A549 (cell line): ENCODE data around the gene CACNG8. TPM values are rescaled to one million over a fixed set of nuclear protein-coding genes. Genes with fewer than 3 reads are reported as not detected.

ENCODE experiments used
- ATAC-seq, 2 experiments: fragments of 200-7000 bp in 1 of 2; fragments of >200 bp in 1 of 2; cut with Nextera tagmentation in 1 of 2; cut with Tn5 transposase in 1 of 2; 3 replicates each; pipeline versions ENCODE4 v1.8.0 to v1.9.1; 2018 to 2020; ENCODE audit warnings: mild to moderate bottlenecking in 1 of 2, moderate library complexity in 1 of 2
- CTCF ChIA-PET: fragments of 300-600 bp; sonication (Branson Sonifier 250); formaldehyde crosslinking; extraction: SDS; loops from one replicate; lab custom pipeline; 2021; ENCODE audit warnings: antibody characterized with exemption, inconsistent platforms; lab: Yijun Ruan, JAX
- POLR2A ChIA-PET: fragments of 350-600 bp; formaldehyde crosslinking; extraction: SDS; loops from one replicate; lab custom pipeline; 2021; ENCODE audit warnings: antibody characterized with exemption, inconsistent platforms; lab: Yijun Ruan, JAX
- DNase-seq, 2 experiments: peaks; one replicate each; pipeline versions ENCODE4 v3.0.0 to v3.0.0-alpha.2; 2011 to 2016; ENCODE audit warnings: low read depth in 1 of 2, low spot score in 1 of 2
- FAIRE-seq: peaks from 2 replicates; lab custom pipeline; 2011; peaks lifted over from hg19 to GRCh38; lab: Jason Lieb, UNC
- H3K27ac ChIP-seq, 2 experiments: fragments of >200 bp; sonication (Bioruptor Twin); formaldehyde crosslinking; 3 replicates each; pipeline ENCODE4 v1.5.1; 2016 to 2017
- H3K4me1 ChIP-seq: fragments of >200 bp; sonication (Bioruptor Twin); formaldehyde crosslinking; 3 replicates; pipeline ENCODE4 v1.6.1; 2016
- H3K4me2 ChIP-seq: fragments of >200 bp; sonication (Bioruptor Twin); formaldehyde crosslinking; 3 replicates; pipeline ENCODE4 v1.6.1; 2016
- H3K4me3 ChIP-seq: fragments of >200 bp; sonication (Bioruptor Twin); formaldehyde crosslinking; 3 replicates; pipeline ENCODE4 v1.5.1; 2016
- H3K9me3 ChIP-seq: fragments of >200 bp; sonication (Bioruptor Twin); formaldehyde crosslinking; 3 replicates; pipeline ENCODE4 v1.6.1; 2016
- BCL3 ChIP-seq: fragments of >200 bp; sonication (Bioruptor Twin); formaldehyde crosslinking; IDR thresholded peaks from 3 replicates; pipeline ENCODE4 v1.6.1; 2016
- CBX8 ChIP-seq: fragments of 200-600 bp; sonication (generic); IDR thresholded peaks from 2 replicates; pipeline ENCODE4 v1.6.1; 2016
- CHD4 ChIP-seq: fragments of 200-600 bp; sonication (generic); IDR thresholded peaks from 2 replicates; pipeline ENCODE4 v1.6.1; 2016; ENCODE audit warnings: antibody characterized with exemption, mild to moderate bottlenecking, borderline replicate concordance
- E2F6 ChIP-seq: IDR thresholded peaks from 2 replicates; pipeline ENCODE4 v1.6.1; 2012; ENCODE audit warnings: low read depth, borderline replicate concordance
- EHF ChIP-seq: fragments of 250-450 bp; sonication (Bioruptor Pico); IDR thresholded peaks from 2 replicates; pipeline ENCODE4 v1.5.0; 2020; ENCODE audit warnings: mild to moderate bottlenecking
- EHMT2 ChIP-seq: fragments of 200-600 bp; sonication (generic); IDR thresholded peaks from 2 replicates; pipeline ENCODE4 v1.6.1; 2016; ENCODE audit warnings: antibody characterized with exemption, low read depth, mild to moderate bottlenecking, moderate library complexity
- ESRRA ChIP-seq: fragments of 150-350 bp; IDR thresholded peaks from 2 replicates; pipeline ENCODE4 v1.6.1; 2014; ENCODE audit warnings: mild to moderate bottlenecking, low read length, borderline replicate concordance
- FOSL2 ChIP-seq, 2 experiments: fragments of 450-650 bp in 1 of 2; fragments of >200 bp in 1 of 2; sonication (Bioruptor Twin) in 1 of 2; formaldehyde crosslinking; IDR thresholded peaks; 2 replicates each; pipeline versions ENCODE4 v1.5.0 to v1.6.1; 2016 to 2020; ENCODE audit warnings: mild to moderate bottlenecking in 1 of 2, moderate library complexity in 1 of 2
- FOXS1 ChIP-seq: fragments of 250-450 bp; sonication (Bioruptor Pico); IDR thresholded peaks from 2 replicates; pipeline ENCODE4 v1.5.0; 2020; ENCODE audit warnings: mild to moderate bottlenecking, moderate library complexity
- GATA3 ChIP-seq: IDR thresholded peaks from 2 replicates; pipeline ENCODE4 v1.6.1; 2012; ENCODE audit warnings: borderline replicate concordance
- HES2 ChIP-seq: fragments of >200 bp; sonication (Bioruptor Twin); formaldehyde crosslinking; IDR thresholded peaks from 2 replicates; pipeline ENCODE4 v1.6.1; 2016
- HMGXB4 ChIP-seq: fragments of 250-450 bp; sonication (Bioruptor Pico); IDR thresholded peaks from 2 replicates; pipeline ENCODE4 v1.5.0; 2021; ENCODE audit warnings: mild to moderate bottlenecking, moderate library complexity, borderline replicate concordance
- JUN ChIP-seq, 2 experiments: fragments of >200 bp; sonication (Bioruptor Twin); formaldehyde crosslinking; IDR thresholded peaks; 2 replicates in 1 of 2; 3 replicates in 1 of 2; pipeline ENCODE4 v1.6.1; 2016 to 2017
- JUNB ChIP-seq: fragments of >200 bp; sonication (Bioruptor Twin); formaldehyde crosslinking; IDR thresholded peaks from 2 replicates; pipeline ENCODE4 v1.6.1; 2016
- KDM1A ChIP-seq: fragments of 200-600 bp; sonication (generic); IDR thresholded peaks from 2 replicates; pipeline ENCODE4 v1.6.1; 2016; ENCODE audit warnings: low read depth, mild to moderate bottlenecking
- MAX ChIP-seq: IDR thresholded peaks from 2 replicates; pipeline ENCODE4 v1.6.1; 2012
- MYC ChIP-seq: IDR thresholded peaks from 2 replicates; pipeline ENCODE4 v1.6.1; 2012; ENCODE audit warnings: mild to moderate bottlenecking, inconsistent platforms, low read length, improper control_type of control experiment, borderline replicate concordance
- PHF8 ChIP-seq: fragments of 200-600 bp; sonication (generic); IDR thresholded peaks from 2 replicates; pipeline ENCODE4 v1.6.1; 2016; ENCODE audit warnings: low read depth, mild to moderate bottlenecking, antibody characterized with exemption, moderate library complexity, borderline replicate concordance
- POLR2A ChIP-seq: IDR thresholded peaks from 2 replicates; pipeline ENCODE4 v1.6.1; 2012; ENCODE audit warnings: mild to moderate bottlenecking, low read length
- POLR2AphosphoS2 ChIP-seq: conservative IDR thresholded peaks from 2 replicates; pipeline ENCODE4 v1.6.1; 2012; ENCODE audit warnings: low read length, improper control_type of control experiment, inconsistent platforms
- RARB ChIP-seq: fragments of 250-450 bp; sonication (Bioruptor Pico); IDR thresholded peaks from 2 replicates; pipeline ENCODE4 v1.8.0; 2021; ENCODE audit warnings: mild to moderate bottlenecking, moderate library complexity
- REST ChIP-seq: fragments of 200-600 bp; sonication (generic); IDR thresholded peaks from 2 replicates; pipeline ENCODE4 v1.6.1; 2016; ENCODE audit warnings: antibody characterized with exemption, mild to moderate bottlenecking, moderate library complexity
- RFX5 ChIP-seq: fragments of 450-650 bp; IDR thresholded peaks from 2 replicates; pipeline ENCODE4 v1.7.1; 2014; ENCODE audit warnings: antibody characterized with exemption, mild to moderate bottlenecking, moderate library complexity
- RNF2 ChIP-seq: fragments of 200-600 bp; sonication (generic); IDR thresholded peaks from 2 replicates; pipeline ENCODE4 v1.6.1; 2016; ENCODE audit warnings: low read depth, mild to moderate bottlenecking, antibody characterized with exemption, moderate library complexity, borderline replicate concordance
- SREBF2 ChIP-seq: fragments of 450-650 bp; IDR thresholded peaks from 2 replicates; pipeline ENCODE4 v1.6.1; 2014; ENCODE audit warnings: mild to moderate bottlenecking, moderate library complexity
- TFCP2L1 ChIP-seq: fragments of 250-450 bp; sonication (Bioruptor Pico); IDR thresholded peaks from 2 replicates; pipeline ENCODE4 v1.5.0; 2021; ENCODE audit warnings: mild to moderate bottlenecking
- TP53 ChIP-seq: fragments of 250-450 bp; sonication (Bioruptor Pico); IDR thresholded peaks from 2 replicates; pipeline ENCODE4 v1.5.0; 2021; ENCODE audit warnings: mild to moderate bottlenecking, moderate library complexity
- USF2 ChIP-seq: fragments of 450-650 bp; IDR thresholded peaks from 2 replicates; pipeline ENCODE4 v1.6.1; 2014; ENCODE audit warnings: antibody characterized with exemption
- ZC3H11A ChIP-seq: fragments of 450-650 bp; IDR thresholded peaks from 2 replicates; pipeline ENCODE4 v1.6.1; 2014; ENCODE audit warnings: antibody characterized with exemption, mild to moderate bottlenecking
- ZFP36 ChIP-seq: fragments of 450-650 bp; IDR thresholded peaks from 2 replicates; pipeline ENCODE4 v1.6.1; 2014; ENCODE audit warnings: borderline replicate concordance; ENCODE audit not compliant: partially characterized antibody
- ZSCAN20 ChIP-seq: fragments of 250-450 bp; sonication (Bioruptor Pico); IDR thresholded peaks from 2 replicates; pipeline ENCODE4 v1.8.0; 2022; ENCODE audit warnings: mild to moderate bottlenecking, moderate library complexity
- WGBS: methylation state at CpG from one replicate; pipeline ENCODE4 v1.1.6; 2017; ENCODE audit errors: missing lambda C conversion rate; 5-methylcytosine and 5-hydroxymethylcytosine counted together
- polyA plus RNA-seq, 4 experiments: library from polyadenylated mRNA; depleted of rRNA in 3 of 4; stranded (reverse); fragments of >200 nt; fragmentation: RNase III in 1 of 4; extraction: RNeasy Plus Mini Kit Qiagen cat#74134 plus additional on column Dnase treatment in 1 of 4; gene quantifications; 2 replicates in 3 of 4; 3 replicates in 1 of 4; pipeline ENCODE4 v1.2.3, GENCODE V29; 2011 to 2017

Gene CACNG8
- polyA plus RNA-seq, 2 of the 4 experiments (the other 2 are of a cell fraction) = 1.1 to 5.8 TPM

- ATAC-seq (peak; percentile 53 to 62), FAIRE-seq (peak; percentile 43)
- TF ChIP-seq BCL3 (peak; percentile 69; the same call in 1 of the 3 replicates), CBX8 (no peak), ESRRA (no peak), EHMT2 (no peak), KDM1A (no peak), JUNB (no peak), TFCP2L1 (CRISPR knock-in tag) (peak; percentile 83; the same call in 1 of the 2 replicates), ZFP36 (no peak), GATA3 (no peak), EHF (CRISPR knock-in tag) (peak; percentile 32; the same call in 1 of the 2 replicates), RARB (CRISPR knock-in tag) (0 out of 2 replicates have a peak, but pooled peaks have one; percentile 49), USF2 (no peak), RFX5 (no peak), POLR2AphosphoS2 (no peak), PHF8 (no peak), RNF2 (no peak), ZSCAN20 (CRISPR knock-in tag) (no peak), REST (no peak), POLR2A (peak; percentile 20; the same call in 1 of the 2 replicates), JUN (IDR thresholded peaks at IDR 0.05) (peak in 1 of 2 experiments; percentile 84; a peak in 3 of 5 replicates), MYC (no peak), TP53 (peak; percentile 93), HMGXB4 (CRISPR knock-in tag) (0 out of 2 replicates have a peak, but pooled peaks have one; percentile 58), MAX (peak; percentile 30; the same call in 1 of the 2 replicates), ZC3H11A (no peak), E2F6 (no peak), SREBF2 (no peak), FOXS1 (CRISPR knock-in tag) (no peak), HES2 (no peak), FOSL2 (IDR thresholded peaks at IDR 0.05) (no peak), FOSL2 (CRISPR knock-in tag; IDR thresholded peaks at IDR 0.05) (peak; percentile 20), CHD4 (no peak)
Measured at GRCh38 chr19:53991224-53992113, 28.7 kb downstream of the CACNG8 start, which contains the start of gene CACNG6. CACNG6 (plus strand) TSS chr19:53991637; CDS start chr19:53992878, 1,241 bp downstream.

More at GRCh38 chr19:53991224-53992113, 28.7 kb downstream of the CACNG8 start, which contains the start of gene CACNG6:
- Histone ChIP-seq H3K4me3 (peak within 1 kb of the TSS; percentile 51), H3K4me1 (peaks cover 66% of the 10 kb centered on the region), H3K9me3 (no peaks in the 10 kb centered on the region), H3K4me2 (peak within 1 kb of the TSS; percentile 86), H3K27ac (peak within 1 kb of the TSS; percentile 93 to 97)
- ChIA-PET CTCF (interaction anchor here (1.0 to 4.6 kb wide), 4 partner anchors 13 to 36 kb away, joined by 3 to 45 read pairs (median 6); no protein-coding TSS in a partner anchor), POLR2A (interaction anchor here (0.6 to 1.8 kb wide), 7 partner anchors 11 to 111 kb away, joined by 3 to 7 read pairs (median 6); partner anchors contain the start of gene NDUFA3)
- 5% methylated on average over 26 of the region's 66 CpGs for WGBS
- DNase-seq = peak; percentile 86 to 93
